GM18526 (cell line): Measurements from ENCODE around the gene SHQ1.

Experiments
- POLR2A ChIP-seq: IDR thresholded peaks from 3 replicates; pipeline ENCODE4 v1.6.1; 2011; ENCODE audit not compliant: insufficient read length; ENCODE audit errors: extremely low read depth

The SHQ1 gene

DNA sequence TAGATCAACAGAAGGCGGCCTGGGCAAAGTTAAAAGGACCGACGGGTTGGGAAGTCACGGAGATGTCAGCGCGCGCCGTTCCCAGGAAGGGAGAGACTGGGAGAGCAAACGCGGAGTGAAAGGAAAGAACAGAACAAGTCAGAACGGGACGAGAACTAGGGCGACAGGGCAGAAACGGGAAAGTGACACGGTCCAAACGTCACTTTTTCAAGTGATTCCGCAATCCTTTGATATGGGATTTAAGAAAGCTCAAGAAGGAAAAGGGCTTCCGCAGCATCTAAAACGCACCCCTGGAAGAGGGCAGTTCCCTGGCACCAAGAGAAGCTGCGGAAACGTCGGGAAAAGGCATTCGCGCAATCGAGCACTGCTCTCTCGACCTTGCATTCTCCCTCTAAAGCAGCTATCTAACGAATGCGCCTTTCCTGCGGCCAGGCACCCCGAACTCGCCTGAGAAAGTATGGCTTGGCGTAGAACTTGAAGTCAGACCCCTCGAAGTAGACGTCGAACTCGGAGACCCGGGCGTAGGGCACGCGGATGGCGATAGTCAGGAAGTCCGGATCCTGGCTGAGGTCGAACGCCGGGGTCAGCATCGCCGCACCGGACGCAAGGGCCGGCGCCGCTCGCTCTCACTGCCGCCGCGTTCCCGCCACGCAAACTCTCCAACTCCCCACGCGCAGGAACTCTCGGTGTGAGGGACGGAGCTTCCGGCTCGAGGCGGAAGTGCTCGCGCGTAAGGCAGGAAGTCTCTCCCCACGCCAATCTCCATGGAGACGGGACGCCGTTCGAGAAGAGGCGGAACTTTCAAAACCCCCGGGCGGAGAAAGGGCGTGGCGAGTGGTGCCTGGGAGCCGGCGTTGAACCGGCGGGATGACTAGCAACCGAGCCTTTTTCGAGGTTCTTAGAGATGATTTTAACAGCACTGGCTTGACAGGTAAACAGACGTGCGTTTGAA, at the start of gene SHQ1:
SHQ1 (minus strand) TSS at position 695 of the 952 bp plus-strand sequence; CDS start at position 590, 105 bp downstream.
- peak; percentile 72 for TF ChIP-seq POLR2A

DNA sequence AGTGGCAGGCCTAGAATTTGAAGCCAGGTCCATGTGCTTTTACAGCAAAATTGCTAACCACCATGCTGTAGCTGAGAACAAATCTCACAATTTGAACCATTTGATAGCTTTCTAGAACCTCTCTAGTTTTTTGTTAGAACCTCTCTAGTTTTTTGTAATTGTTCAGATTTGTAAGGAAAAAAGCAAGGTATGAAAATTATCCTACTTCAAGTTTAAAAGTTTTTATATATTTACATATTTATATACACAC, 49.4 kb upstream of the SHQ1 start:
- TF ChIP-seq POLR2A = no peak

DNA sequence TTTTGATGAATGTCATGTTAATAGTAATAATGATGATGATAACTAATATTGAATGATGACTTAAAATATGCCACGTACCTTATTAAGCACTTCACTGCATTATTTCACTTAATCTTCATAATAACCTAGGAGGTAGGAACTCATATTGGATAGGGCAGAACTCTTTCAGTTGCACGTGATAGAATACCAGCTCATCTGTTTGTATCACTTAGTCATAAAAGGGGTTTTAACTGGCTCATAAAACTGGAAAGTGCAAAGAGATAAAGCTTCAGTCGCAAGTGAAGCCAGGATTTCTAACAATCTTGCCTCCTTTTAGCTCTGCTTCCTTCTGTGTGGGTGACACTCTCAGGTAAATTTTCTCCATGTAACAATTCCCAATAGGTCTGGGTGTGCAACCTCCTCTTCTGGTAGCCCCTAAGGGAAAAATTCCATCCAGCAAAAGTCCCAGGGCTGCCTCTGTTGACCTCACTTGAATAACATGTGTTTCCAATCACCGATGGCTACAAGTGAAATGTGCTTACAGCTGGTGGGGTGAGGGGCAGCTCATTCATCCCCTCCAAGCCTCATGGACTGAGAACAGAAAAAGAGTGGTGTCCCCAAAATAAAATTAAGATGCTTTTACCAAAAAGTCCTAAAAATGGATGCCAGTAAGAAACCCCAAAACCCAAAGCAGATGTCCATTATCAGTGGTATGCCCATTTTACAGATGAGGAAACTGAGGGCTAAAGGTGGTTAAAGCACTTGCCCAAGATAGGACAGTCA, 48.9 kb upstream of the SHQ1 start:
- TF ChIP-seq POLR2A = no peak

DNA sequence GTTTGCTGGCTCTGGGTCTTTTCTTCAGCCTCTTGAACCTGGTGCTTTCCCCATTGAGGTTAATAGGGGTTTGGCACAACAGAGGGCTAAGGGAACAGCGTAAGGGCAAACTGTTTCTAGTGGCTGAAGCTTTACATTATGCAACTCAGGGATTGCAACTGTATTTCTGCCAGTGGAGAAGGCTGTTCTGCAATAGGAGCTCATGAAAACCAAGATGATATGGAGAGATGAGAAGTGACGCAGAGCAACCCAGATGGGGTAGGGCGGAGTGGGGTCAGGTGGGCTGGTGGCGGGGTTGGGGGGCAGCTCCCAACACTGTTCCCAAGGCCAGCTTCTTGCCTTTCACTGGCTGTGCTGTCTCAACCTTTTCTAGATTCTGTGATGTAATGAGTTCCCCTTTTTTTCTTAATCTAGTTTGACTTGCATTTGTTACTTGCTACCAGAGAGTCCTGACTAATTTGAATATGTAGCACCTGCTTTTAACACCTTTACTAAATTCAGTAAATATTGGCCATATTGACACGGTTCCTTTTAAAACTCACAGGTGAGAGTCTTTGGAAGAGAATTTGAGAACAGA, 46.8 kb upstream of the SHQ1 start:
- TF ChIP-seq POLR2A = no peak

DNA sequence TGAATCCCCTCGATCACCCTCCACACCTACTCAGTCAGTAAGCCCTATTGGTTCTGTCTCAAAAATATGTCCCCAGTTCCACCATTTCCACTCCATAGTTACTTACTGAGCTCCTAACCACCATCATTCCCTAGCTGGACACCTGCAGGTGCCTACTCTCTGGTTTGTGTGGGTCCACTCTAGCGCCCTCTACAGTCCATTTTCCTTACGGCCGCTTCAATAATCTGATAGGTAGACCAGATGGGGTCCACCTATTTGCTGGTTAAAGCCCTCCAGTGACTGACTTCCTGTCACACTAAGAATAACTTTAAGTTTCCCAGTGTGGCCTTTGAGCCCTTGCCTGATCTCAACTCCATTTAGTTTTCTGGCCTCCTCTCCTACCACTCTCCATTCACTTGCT, 44.6 kb upstream of the SHQ1 start:
- no peak for TF ChIP-seq POLR2A

DNA sequence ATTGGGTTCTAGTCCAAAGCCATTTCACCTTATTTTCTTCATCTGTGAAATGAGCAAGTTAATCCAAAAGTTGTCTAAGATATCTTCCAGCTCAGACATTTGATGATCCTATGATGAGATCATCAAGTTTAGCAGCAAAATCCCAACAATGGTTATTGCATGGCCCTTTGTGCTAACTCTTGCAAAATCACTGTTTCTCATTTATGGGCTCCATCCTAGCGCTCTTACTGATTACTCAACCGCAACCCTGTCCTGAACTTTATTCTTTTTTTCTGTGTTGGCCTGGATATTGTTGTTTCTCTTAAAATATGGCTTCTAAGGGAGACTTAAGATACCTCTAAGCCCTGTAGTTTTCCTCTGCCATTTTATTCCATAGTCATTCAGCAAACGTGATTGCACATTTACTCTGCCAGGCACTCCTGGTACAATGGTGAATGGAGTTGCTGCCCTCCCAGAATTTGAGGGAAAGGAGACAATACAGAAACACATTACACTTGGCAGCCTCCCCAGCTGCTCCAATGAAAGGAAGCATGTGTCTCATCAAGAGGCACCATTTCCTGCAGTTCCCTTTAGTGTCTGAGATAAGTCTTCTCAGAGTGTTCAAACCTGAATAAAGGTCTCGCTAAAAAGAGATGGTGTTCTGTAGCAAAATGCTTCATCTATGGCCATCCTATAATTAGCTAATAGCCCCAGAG, 44.0 kb upstream of the SHQ1 start:
- TF ChIP-seq POLR2A = no peak

DNA sequence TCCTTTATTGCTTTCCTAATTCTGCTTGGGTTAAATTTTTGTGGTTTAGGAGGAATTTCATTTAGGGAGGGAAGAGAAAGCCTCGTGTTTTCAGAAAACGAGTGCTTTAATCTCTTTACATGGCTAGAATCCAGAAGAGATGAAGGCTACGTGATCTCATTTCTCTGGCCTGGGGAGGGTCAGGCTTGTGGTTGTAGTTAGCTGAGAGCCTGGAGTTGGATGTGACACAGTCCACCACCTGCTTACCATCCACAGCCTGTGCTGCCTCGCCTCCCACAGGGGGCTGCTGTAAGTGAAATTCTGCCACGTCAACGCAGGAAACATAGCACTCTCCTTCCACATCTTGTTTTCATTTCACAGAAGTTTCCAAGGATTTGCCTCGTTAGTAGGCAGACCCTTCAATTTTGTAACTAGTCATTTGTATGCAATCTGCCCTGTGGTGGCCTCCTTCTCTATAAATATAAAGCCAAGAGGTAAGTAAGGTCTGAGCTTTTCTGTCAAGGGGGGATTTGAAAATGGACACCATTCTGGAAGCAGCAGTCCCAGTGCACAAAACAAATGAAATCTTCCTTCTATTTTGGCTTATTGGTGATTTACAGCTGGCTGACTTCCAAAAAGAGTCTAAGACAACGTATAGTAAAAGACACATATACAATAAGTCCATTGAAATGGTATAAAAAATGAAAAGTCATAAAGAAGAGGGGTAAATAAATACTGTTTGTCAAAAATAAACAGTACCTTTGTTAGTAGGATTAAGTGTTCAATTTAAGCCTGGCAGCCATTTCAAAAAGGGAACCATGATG, 43.0 kb upstream of the SHQ1 start:
- no peak for TF ChIP-seq POLR2A

DNA sequence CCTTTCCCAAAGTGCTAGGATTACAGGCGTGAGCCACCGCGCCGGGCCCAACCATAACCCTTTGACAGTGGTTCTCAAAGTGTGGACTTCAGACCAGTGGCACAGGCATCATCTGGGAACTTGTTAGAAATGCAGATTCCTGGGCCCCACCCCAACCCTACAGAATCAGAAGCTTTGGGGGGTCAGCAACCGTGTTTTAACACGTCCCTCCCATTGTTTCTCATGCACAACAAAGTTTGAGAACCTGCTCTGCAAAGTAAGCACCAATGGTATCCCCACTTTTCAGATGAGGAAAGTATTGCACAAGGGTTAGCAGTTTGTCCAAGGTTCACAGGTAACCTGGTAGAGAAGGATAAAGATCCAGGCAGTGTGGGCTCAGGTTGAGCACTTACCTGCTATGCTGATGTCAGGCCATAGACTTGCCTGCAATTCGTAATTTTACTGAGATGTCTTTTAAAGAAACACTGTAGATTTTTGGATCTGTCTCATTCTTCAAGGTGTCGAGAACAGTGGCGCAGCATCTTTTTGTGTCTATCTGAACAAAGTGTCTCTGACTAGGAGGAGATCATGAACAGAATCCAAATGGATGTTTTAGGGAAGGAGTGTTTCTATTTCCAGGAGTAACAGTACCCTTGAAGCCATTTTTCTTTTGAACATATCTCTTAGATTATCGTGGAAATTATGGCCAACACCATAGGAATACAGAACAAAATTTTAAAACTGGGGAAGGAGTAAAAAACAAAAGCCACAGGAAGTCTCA, 42.1 kb upstream of the SHQ1 start:
- TF ChIP-seq POLR2A = no peak

DNA sequence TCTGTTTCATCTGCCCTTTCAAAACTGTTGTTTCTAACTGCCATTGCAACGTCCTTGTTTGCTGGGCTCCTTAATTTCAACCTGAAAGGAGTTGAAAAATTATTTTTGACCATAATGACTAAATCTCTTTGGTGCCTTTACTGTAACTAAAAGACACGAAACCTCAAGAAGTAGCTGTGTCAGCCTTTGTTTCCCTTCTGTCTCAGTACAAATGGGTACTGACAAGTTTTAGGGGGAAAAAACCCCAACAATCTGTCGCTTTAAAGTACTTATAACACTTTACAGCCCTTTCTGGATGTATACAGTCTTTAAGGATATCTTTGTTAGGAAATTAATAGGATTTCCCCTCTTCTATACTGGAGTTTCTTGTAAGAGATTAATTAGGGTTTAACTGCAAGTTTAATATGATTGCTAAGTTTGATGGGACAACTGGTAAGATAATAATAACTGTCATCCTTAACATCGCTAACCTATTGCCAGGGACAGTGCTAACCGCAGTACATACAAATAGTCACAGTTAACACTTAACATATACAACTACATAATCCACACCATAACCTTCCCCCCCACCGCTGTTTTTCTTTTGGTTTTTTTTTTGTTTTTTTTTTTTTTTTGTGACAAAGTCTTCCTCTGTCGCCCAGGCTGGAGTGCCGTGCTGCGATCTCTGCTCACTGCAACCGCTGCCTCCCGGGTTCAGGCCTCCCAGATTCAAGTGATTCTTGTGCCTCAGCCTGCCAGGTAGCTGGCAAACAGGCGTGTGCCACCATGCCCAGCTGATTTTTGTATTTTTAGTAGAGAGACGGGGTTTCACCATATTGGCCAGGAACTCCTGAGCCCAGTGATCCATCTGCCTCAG, 41.3 kb upstream of the SHQ1 start:
- TF ChIP-seq POLR2A = no peak

DNA sequence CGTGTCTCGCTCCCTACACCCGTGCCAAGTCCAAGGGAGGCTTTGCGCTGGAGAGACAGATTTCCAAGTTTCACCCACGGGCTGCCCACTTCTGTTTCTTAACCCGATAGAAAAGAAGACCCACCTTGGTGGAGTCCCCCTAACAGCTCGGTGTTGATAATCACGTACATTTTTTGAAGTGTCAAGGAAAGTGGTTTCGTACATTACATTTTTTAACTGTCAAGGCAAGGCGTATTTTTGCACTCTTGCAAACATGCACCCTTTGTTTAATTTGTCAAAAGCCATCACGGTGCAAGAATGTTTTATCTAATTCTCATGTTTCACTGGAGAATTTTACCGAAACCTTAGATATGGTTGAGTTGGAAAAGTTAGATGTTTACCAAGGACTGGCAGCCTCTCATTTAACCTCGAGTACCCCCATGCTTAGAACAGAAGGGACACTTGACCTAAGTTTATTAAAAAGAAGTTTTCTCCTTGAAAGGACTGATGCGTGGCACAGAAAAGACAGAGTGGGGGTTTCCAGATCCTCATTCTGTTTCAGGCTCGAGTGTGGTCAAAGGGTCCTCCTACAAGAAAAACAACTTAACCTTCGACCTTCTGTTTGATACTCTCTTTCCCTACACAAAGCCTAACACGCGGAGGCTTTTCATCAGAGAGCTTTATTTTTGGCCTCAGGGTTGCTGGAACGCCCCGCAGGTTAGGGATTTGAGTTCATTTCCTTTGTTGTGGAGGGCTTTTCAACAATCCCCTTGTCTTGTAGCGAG, 40.5 kb upstream of the SHQ1 start:
- TF ChIP-seq POLR2A = no peak

DNA sequence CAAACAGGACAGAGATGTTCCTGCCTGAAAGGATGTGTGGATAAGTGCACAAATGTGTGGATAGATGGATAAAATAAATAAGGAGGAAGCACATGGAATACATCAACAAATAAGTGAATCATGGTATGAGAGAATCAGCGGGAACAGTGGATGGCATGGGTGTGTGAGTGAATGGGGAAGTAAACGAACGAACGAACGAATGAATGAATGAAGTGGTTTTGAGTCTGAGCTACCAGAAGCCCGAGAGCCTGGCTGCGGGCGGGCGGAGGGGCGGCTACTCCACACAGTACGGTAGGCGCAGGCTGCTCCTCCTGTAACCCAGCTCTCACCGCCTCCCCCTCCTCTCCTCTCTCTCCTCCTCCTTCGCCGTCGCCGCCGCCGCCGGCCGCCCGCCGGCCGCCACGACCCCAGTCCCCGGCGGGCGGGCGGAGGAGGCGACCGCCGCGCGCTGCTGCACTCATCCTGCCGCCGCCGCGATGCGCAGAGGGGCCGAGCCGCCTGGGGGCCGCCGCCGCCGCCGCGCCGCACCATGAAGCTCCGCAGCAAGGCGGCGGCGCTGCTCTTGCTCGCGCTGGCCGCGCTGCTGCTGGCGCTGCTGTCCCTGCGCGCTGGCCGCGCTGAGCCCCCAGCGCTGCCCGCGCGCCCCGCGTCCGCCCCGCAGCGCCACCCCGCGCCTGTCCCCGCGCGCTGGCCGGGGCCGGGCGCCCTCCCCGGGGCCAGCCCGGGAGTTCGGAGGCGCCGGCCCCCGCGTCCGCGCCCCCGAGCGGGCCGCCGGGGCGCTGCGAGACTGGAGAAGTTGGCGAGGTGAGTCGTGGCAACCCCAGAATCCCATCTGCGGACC, 39.7 kb upstream of the SHQ1 start, which contains the start of gene GXYLT2:
GXYLT2 (plus strand) TSS at position 342 of the 841 bp plus-strand sequence; CDS start at position 530, 188 bp downstream.
- no peak for TF ChIP-seq POLR2A
